Measurements from ENCODE around the gene BCAT1.
"Not testable (repeated sequence)": the region's sequence is repeated elsewhere in the genome, so short reads cannot be mapped to it uniquely, and the experiment has no call there.

Gene BCAT1

GRCh38 chr12:24894879-24895278 is 54.0 kb downstream of the BCAT1 start:
- H3K9me3 Mint-ChIP-seq, result no peaks in the 10 kb centered on the region
- H3K4me3 Mint-ChIP-seq, result no peak overlapping the region
- H3K4me1 Mint-ChIP-seq, result no peaks in the 10 kb centered on the region
- DNase-seq (ENCODE audit: low spot score in 2 of 2) (no peak), ATAC-seq (ENCODE audit: low read depth) (no peak)
- no peaks in the 10 kb centered on the region for H3K36me3 Mint-ChIP-seq
- no peak overlapping the region for H3K27ac Mint-ChIP-seq
- H3K27me3 Mint-ChIP-seq, result no peaks in the 10 kb centered on the region

- Mint-ChIP-seq H3K27me3 (no peaks in the 10 kb centered on the region), H3K36me3 (no peaks in the 10 kb centered on the region), H3K9me3 (no peaks in the 10 kb centered on the region), H3K27ac (no peak overlapping the region), H3K4me1 (peaks cover 5% of the 10 kb centered on the region), H3K4me3 (no peak overlapping the region)
- ATAC-seq (ENCODE audit: low read depth), result no peak
- DNase-seq (ENCODE audit: low spot score in 2 of 2), result no peak
Measured at GRCh38 chr12:24890048-24890803, 58.7 kb downstream of the BCAT1 start.

- Mint-ChIP-seq H3K4me3 (no peak overlapping the region), H3K36me3 (no peaks in the 10 kb centered on the region), H3K9me3 (no peaks in the 10 kb centered on the region), H3K4me1 (peaks cover 5% of the 10 kb centered on the region), H3K27ac (no peak overlapping the region), H3K27me3 (no peaks in the 10 kb centered on the region)
- ATAC-seq (ENCODE audit: low read depth), result no peak
- DNase-seq (ENCODE audit: low spot score in 2 of 2), result no peak
Measured at GRCh38 chr12:24889411-24889810, 59.5 kb downstream of the BCAT1 start.

- Mint-ChIP-seq H3K4me1 (peaks cover 5% of the 10 kb centered on the region), H3K9me3 (no peaks in the 10 kb centered on the region), H3K36me3 (no peaks in the 10 kb centered on the region), H3K27me3 (no peaks in the 10 kb centered on the region), H3K27ac (no peak overlapping the region), H3K4me3 (no peak overlapping the region)
- ATAC-seq (ENCODE audit: low read depth) (no peak), DNase-seq (ENCODE audit: low spot score in 2 of 2) (no peak)
Measured at GRCh38 chr12:24888813-24889212, 60.1 kb downstream of the BCAT1 start.

GRCh38 chr12:24884911-24885310 is 64.0 kb downstream of the BCAT1 start:
- Mint-ChIP-seq H3K9me3 (no peaks in the 10 kb centered on the region), H3K36me3 (no peaks in the 10 kb centered on the region), H3K4me1 (peaks cover 5% of the 10 kb centered on the region), H3K27me3 (no peaks in the 10 kb centered on the region), H3K27ac (no peak overlapping the region), H3K4me3 (no peak overlapping the region)
- ATAC-seq (ENCODE audit: low read depth) (no peak), DNase-seq (ENCODE audit: low spot score in 2 of 2) (no peak)

GRCh38 chr12:24881724-24882371 is 67.1 kb downstream of the BCAT1 start:
- Mint-ChIP-seq H3K4me1 (no peaks in the 10 kb centered on the region), H3K4me3 (no peak overlapping the region), H3K9me3 (no peaks in the 10 kb centered on the region), H3K27ac (no peak overlapping the region), H3K27me3 (no peaks in the 10 kb centered on the region), H3K36me3 (no peaks in the 10 kb centered on the region)
- ATAC-seq (ENCODE audit: low read depth) (no peak), DNase-seq (ENCODE audit: low spot score in 2 of 2) (no peak)

GRCh38 chr12:24881227-24881626 is 67.7 kb downstream of the BCAT1 start:
- H3K36me3 Mint-ChIP-seq, result no peaks in the 10 kb centered on the region
- ATAC-seq (ENCODE audit: low read depth) (no peak), DNase-seq (ENCODE audit: low spot score in 2 of 2) (no peak)
- no peak overlapping the region for H3K27ac Mint-ChIP-seq
- H3K4me3 Mint-ChIP-seq, result no peak overlapping the region
- no peaks in the 10 kb centered on the region for H3K4me1 Mint-ChIP-seq
- no peaks in the 10 kb centered on the region for H3K27me3 Mint-ChIP-seq
- no peaks in the 10 kb centered on the region for H3K9me3 Mint-ChIP-seq

GRCh38 chr12:24880732-24881131 is 68.2 kb downstream of the BCAT1 start:
- H3K9me3 Mint-ChIP-seq, result no peaks in the 10 kb centered on the region
- no peaks in the 10 kb centered on the region for H3K36me3 Mint-ChIP-seq
- no peaks in the 10 kb centered on the region for H3K27me3 Mint-ChIP-seq
- H3K4me1 Mint-ChIP-seq, result no peaks in the 10 kb centered on the region
- no peak overlapping the region for H3K27ac Mint-ChIP-seq
- ATAC-seq (ENCODE audit: low read depth) (no peak), DNase-seq (ENCODE audit: low spot score in 2 of 2) (no peak)
- H3K4me3 Mint-ChIP-seq, result no peak overlapping the region

GRCh38 chr12:24879644-24880043 is 69.3 kb downstream of the BCAT1 start:
- no peak for DNase-seq (ENCODE audit: low spot score in 2 of 2)
- ATAC-seq (ENCODE audit: low read depth), result no peak
- Mint-ChIP-seq H3K27me3 (no peaks in the 10 kb centered on the region), H3K4me1 (no peaks in the 10 kb centered on the region), H3K36me3 (no peaks in the 10 kb centered on the region), H3K27ac (no peak overlapping the region), H3K4me3 (no peak overlapping the region), H3K9me3 (no peaks in the 10 kb centered on the region)

- no peak overlapping the region for H3K4me3 Mint-ChIP-seq
- no peak for ATAC-seq (ENCODE audit: low read depth)
- DNase-seq (ENCODE audit: low spot score in 2 of 2), result no peak
- no peaks in the 10 kb centered on the region for H3K9me3 Mint-ChIP-seq
- H3K27ac Mint-ChIP-seq, result no peak overlapping the region
- H3K4me1 Mint-ChIP-seq, result no peaks in the 10 kb centered on the region
- H3K27me3 Mint-ChIP-seq, result no peaks in the 10 kb centered on the region
- H3K36me3 Mint-ChIP-seq, result no peaks in the 10 kb centered on the region
Measured at GRCh38 chr12:24875014-24875413, 73.9 kb downstream of the BCAT1 start.

- H3K36me3 Mint-ChIP-seq, result no peaks in the 10 kb centered on the region
- no peaks in the 10 kb centered on the region for H3K9me3 Mint-ChIP-seq
- DNase-seq (ENCODE audit: low spot score in 2 of 2) (no peak), ATAC-seq (ENCODE audit: low read depth) (no peak)
- H3K27ac Mint-ChIP-seq, result no peak overlapping the region
- no peaks in the 10 kb centered on the region for H3K4me1 Mint-ChIP-seq
- no peak overlapping the region for H3K4me3 Mint-ChIP-seq
- H3K27me3 Mint-ChIP-seq, result no peaks in the 10 kb centered on the region
Measured at GRCh38 chr12:24872211-24872610, 76.7 kb downstream of the BCAT1 start.

- not testable (repeated sequence) for H3K36me3 Mint-ChIP-seq; ATAC-seq (ENCODE audit: low read depth); H3K4me1 Mint-ChIP-seq; H3K27me3 Mint-ChIP-seq; DNase-seq (ENCODE audit: low spot score in 2 of 2); H3K9me3 Mint-ChIP-seq; H3K4me3 Mint-ChIP-seq; H3K27ac Mint-ChIP-seq
Measured at GRCh38 chr12:24866139-24866538, 82.8 kb downstream of the BCAT1 start.

- ATAC-seq (ENCODE audit: low read depth) (no peak), DNase-seq (ENCODE audit: low spot score in 2 of 2) (no peak)
- Mint-ChIP-seq H3K9me3 (no peaks in the 10 kb centered on the region), H3K4me1 (peaks cover 7% of the 10 kb centered on the region), H3K27me3 (no peaks in the 10 kb centered on the region), H3K4me3 (no peak overlapping the region), H3K36me3 (no peaks in the 10 kb centered on the region), H3K27ac (no peak overlapping the region)
Measured at GRCh38 chr12:24864796-24865125, 84.1 kb downstream of the BCAT1 start.

GRCh38 chr12:24861766-24862540 is 86.9 kb downstream of the BCAT1 start:
- Mint-ChIP-seq H3K27me3 (no peaks in the 10 kb centered on the region), H3K4me3 (no peak overlapping the region), H3K36me3 (peaks cover 2% of the 10 kb centered on the region), H3K4me1 (peaks cover 7% of the 10 kb centered on the region), H3K9me3 (no peaks in the 10 kb centered on the region), H3K27ac (no peak overlapping the region)
- no peak for DNase-seq (ENCODE audit: low spot score in 2 of 2)
- ATAC-seq (ENCODE audit: low read depth), result no peak

All from memory B cell (primary cell).